GM19372 (cell line): ENCODE results near the gene DOK4.
A peak's percentile ranks its signal among the peaks of the same experiment; 100 is the strongest.

Experiments used
- ATAC-seq: cut with Tn5 transposase; IDR thresholded peaks from one replicate; pipeline ENCODE4 v1.9.1; 2021; ENCODE audit warnings: mild to moderate bottlenecking, low read depth, moderate library complexity; ENCODE audit not compliant: unreplicated experiment

Gene DOK4

GRCh38 chr16:57485916-57486857 lies at the start of gene DOK4:
TSS of gene DOK4 (minus strand) at chr16:57486493. CDS start at chr16:57479507, 6,986 bp downstream.
- ATAC-seq: peak; percentile 83

- ATAC-seq: peak; percentile 70
These were observed 49.5 kb upstream of the DOK4 start for GRCh38 chr16:57535680-57536305.

DNA sequence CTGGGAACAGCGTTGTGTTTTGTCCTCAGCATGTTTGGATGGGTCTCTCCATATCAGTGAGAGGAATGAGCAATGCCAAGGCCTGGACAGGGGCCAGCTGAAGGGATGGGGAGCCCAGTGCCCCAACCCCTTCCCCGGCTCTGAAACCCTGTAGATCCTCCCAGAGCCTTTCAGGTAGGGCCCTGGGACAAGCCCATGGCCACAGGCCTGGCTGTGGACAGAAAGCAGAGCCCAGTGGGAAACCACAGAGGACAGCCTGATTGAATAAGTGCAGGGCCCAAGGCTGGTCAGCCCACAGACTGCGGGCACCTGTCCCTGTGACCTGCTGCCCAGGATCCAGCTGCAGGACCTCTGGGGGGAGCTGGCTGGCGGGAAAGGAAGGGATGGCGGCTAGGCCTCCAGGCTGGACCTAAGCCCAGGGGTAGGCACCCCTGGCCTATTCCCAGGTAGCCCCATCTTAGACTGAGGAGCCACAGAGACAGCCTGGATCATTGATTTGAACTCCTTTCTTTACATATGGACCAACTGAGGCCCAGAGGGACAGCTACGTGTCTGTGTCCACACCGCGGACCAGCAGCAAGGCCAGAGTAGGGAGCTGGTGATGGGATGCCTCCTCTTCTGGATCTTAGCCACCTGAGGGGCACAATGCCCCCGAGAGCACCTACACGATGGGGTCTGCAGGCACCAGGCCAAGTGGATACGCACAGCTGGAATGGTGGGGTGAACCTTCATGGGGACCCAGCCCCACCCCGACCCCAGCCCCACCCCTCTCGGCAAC lies 48.8 kb upstream of the DOK4 start:
- ATAC-seq: no peak

DNA sequence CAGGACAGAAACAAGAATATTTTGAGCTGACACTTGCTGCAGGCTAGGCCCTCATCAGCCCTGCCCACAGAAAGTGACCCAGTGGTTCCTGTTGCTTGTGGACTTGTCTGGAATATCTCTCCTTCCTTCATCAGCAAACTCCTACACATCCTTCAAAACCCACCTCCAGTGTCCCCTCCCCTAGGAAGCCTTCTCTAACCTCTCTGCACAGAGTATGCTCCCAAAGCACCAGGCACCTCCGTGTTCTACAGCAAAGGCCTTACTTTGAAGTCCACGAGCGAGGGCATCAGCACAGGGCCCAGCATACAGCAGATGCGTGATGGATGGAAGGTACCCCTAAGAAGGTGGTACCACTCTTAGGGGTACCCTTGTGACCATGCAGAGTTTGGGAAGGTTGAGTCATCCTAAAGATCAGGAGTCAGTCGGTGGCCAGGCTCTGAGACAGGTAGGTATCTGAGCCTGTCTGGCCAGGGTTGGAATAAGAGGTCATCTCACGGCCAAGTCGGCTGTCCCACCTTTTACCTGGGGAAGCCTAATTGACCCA lies 48.1 kb upstream of the DOK4 start:
- no peak for ATAC-seq

GRCh38 chr16:57533431-57534336 lies 47.4 kb upstream of the DOK4 start:
- ATAC-seq: no peak

DNA sequence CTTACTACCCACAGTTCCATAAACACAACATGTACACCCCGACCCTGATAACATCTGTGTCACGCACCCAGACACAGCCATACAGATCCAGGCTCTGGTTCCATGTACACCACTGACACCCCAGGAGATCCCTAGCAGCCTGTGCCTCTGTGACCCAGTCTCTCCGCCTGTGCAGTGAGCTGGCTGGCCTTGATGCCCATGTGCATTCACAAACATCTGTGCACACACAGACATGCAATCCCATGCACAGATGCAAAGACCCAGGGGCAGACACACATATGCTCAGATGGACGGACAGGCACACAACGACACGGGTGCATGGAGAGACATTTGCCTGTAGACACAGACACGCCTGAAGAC lies 46.0 kb upstream of the DOK4 start:
- ATAC-seq: no peak

GRCh38 chr16:57531635-57532265 lies 45.5 kb upstream of the DOK4 start:
- ATAC-seq: no peak

- ATAC-seq: no peak
These were observed 44.9 kb upstream of the DOK4 start for GRCh38 chr16:57531253-57531575.

- no peak for ATAC-seq
These were observed 44.4 kb upstream of the DOK4 start for GRCh38 chr16:57530522-57531252.

DNA sequence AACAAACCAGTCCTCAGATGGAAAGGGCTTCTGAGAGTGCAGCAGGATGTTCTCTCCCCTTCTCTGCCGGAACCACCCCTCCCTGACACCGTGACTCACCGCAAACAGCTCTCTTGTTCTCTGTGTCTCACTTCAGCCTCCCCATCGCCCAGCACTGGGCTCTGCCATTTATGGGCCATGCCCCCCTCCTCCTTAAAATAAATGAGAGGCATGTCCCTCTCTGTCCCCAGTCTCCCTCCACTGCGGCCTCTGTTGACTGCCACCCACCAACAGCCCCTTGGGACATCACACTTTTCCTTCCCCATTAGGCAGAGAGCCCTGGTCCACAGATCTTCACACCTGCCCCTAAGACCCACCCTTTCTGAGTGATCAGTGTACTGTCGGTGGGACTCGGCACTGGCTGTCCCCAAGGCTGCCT lies 43.8 kb upstream of the DOK4 start:
- peak; percentile 80 for ATAC-seq

DNA sequence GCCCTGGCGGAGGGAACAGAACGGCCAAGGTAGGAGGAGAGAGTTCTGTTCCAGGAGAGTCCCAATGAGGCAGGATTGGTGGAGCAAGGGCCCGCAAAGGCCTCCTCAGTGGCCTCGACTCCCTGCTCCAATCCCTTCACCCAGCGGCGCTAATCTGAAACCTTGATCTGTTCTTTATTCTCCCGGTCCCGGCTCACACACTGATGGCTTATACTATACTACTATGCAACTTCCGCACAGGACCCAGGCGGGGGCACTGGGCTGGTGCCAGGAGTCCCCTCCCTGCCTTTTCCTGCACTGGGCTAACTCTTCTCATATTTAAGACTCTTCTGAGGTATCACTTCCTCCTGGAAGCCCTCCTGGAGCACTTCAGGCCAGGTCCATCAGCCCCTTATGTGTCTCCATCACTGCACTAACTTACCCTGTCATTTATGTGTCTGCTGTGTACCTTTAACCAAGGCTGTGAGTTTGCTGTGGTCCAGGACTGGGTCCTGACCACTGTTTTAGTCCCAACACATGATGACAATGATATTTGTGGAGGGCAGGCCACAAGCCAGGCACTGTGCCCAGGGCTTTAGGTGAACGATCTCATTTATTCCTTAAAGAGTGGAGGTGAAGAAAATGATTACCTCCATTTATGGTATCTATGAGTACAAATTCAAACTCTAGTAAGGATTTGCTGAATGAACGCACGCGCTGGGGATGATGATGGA lies 43.3 kb upstream of the DOK4 start:
- no peak for ATAC-seq

- ATAC-seq: no peak
These were observed 42.5 kb upstream of the DOK4 start for GRCh38 chr16:57528499-57529390.

DNA sequence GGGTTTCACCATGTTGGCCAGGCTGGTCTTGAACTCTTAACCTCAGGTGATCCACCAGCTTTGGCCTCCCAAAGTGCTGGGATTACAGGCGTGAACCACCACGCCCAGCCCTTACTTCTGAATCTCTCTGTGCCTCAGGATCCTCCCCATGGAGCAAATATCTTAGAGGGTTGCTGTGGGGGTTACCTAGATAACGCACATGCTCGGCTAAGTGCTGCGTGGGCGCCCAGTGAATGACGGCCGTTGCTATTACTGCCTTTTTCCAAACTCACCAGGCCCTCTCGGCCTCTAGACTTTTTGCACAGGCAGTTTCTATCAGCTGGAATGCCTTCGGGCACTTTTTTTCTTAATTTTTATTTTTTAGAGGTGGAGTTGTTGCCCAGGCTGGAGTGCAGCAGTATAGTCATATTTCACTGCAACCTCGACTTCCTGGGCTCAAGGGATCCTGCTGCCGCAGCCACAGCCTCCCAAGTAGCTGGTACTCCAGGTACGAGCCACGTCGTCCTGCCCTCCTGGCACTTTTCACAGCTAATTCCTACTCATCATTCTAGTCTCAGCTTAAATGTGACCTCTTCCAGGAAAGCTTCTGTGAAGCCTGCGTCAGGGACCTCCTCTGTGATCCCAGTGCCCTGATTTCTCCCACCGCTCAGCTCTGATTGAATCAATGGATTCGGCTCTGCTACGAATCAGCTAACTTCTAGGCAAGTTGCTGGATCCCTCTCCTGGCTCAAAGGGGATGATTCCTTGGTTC lies 41.5 kb upstream of the DOK4 start:
- ATAC-seq: no peak

- ATAC-seq: no peak
These were observed 40.7 kb upstream of the DOK4 start for GRCh38 chr16:57527027-57527426.

DNA sequence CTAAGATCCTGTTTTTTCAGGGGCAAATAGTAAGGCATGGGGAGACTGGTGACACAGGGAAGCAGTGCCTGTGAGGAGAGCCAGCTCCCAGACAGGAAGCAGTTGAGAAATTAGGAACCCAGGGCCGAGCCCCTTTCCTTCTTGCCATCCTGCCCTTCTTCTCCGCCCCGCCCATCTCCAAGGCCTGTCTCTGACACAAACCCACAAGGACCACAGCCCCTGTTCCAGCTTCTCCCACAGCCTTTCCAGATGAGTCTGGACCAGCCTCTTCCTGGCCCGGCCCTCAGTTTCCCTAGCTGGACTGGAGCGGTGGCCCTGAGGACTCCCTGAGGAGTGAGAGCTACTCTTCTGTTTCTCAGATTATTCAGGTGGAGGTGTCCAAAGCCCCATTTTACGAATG lies 40.2 kb upstream of the DOK4 start:
- no peak for ATAC-seq

- no peak for ATAC-seq
These were observed 39.5 kb upstream of the DOK4 start for GRCh38 chr16:57525761-57526160.

- ATAC-seq: no peak
These were observed 36.7 kb upstream of the DOK4 start for GRCh38 chr16:57522960-57523359.
